Stimulated activated CD4-positive, alpha-beta T cell treated with anti-CD3 and anti-CD28 coated beads, TNF-alpha, amount 100 ng/mL, for 4 hours (primary cell): ENCODE results near the gene SERTAD2.

Experiments
- DNase-seq, 3 experiments: peaks; one replicate each; pipeline ENCODE4 v3.0.0-alpha.2; 2020; ENCODE audit warnings: low read depth in 3 of 3

The SERTAD2 gene

GRCh38 chr2:64629329-64629781 lies 24.4 kb downstream of the SERTAD2 start:
- no peak for DNase-seq

- DNase-seq, result no peak
These were observed 25.6 kb downstream of the SERTAD2 start for GRCh38 chr2:64627860-64628841.

- no peak for DNase-seq
These were observed 26.6 kb downstream of the SERTAD2 start for GRCh38 chr2:64626963-64627760.

GRCh38 chr2:64626146-64626809 lies 27.4 kb downstream of the SERTAD2 start:
- DNase-seq, result no peak

- no peak for DNase-seq
These were observed 28.2 kb downstream of the SERTAD2 start for GRCh38 chr2:64625299-64626145.

- no peak for DNase-seq
These were observed 28.9 kb downstream of the SERTAD2 start for GRCh38 chr2:64624862-64625261.

GRCh38 chr2:64624108-64624610 lies 29.6 kb downstream of the SERTAD2 start:
- DNase-seq, result no peak

GRCh38 chr2:64623242-64623850 lies 30.4 kb downstream of the SERTAD2 start:
- DNase-seq, result no peak

- DNase-seq, result no peak
These were observed 31.1 kb downstream of the SERTAD2 start for GRCh38 chr2:64622443-64623241.

- DNase-seq, result no peak
These were observed 33.1 kb downstream of the SERTAD2 start for GRCh38 chr2:64620661-64621060.

- DNase-seq, result no peak
These were observed 36.0 kb downstream of the SERTAD2 start for GRCh38 chr2:64617631-64618151.

- no peak for DNase-seq
These were observed 37.7 kb downstream of the SERTAD2 start for GRCh38 chr2:64615844-64616536.

- DNase-seq, result no peak
These were observed 38.4 kb downstream of the SERTAD2 start for GRCh38 chr2:64615192-64615763.

- DNase-seq, result no peak
These were observed 40.4 kb downstream of the SERTAD2 start for GRCh38 chr2:64613276-64613675.

- DNase-seq, result no peak
These were observed 41.0 kb downstream of the SERTAD2 start for GRCh38 chr2:64612575-64613195.

- no peak for DNase-seq
These were observed 43.3 kb downstream of the SERTAD2 start for GRCh38 chr2:64610316-64610855.

- DNase-seq, result no peak
These were observed 43.8 kb downstream of the SERTAD2 start for GRCh38 chr2:64609942-64610281.
